Type B pancreatic cell (in vitro differentiated cells): ENCODE measurements around the gene CAND2. TPM values are rescaled to one million over a fixed set of nuclear protein-coding genes. Genes with fewer than 3 reads are reported as not detected.
"Not testable (repeated sequence)": the region's sequence is repeated elsewhere in the genome, so short reads cannot be mapped to it uniquely, and the experiment has no call there.

Experiments used
- DNase-seq: peaks from one replicate; pipeline ENCODE4 v3.0.0; 2021; ENCODE audit warnings: mixed read lengths; ENCODE audit not compliant: unreplicated experiment; ENCODE audit errors: extremely low spot score
- H3K27ac Mint-ChIP-seq: 2 replicates; pipeline ENCODE4 v1.8.0; 2021; ENCODE audit warnings: mild to moderate bottlenecking, mixed read lengths
- H3K27me3 Mint-ChIP-seq: 2 replicates; pipeline ENCODE4 v1.8.0; 2021; ENCODE audit warnings: mixed read lengths
- H3K36me3 Mint-ChIP-seq: 2 replicates; pipeline ENCODE4 v1.8.0; 2021; ENCODE audit warnings: mixed read lengths
- H3K4me1 Mint-ChIP-seq: one replicate; pipeline ENCODE4 v1.8.0; 2021; ENCODE audit warnings: mixed read lengths; ENCODE audit not compliant: unreplicated experiment
- H3K4me3 Mint-ChIP-seq: 2 replicates; pipeline ENCODE4 v1.8.0; 2021; ENCODE audit warnings: mild to moderate bottlenecking, mixed read lengths
- H3K9me3 Mint-ChIP-seq: 2 replicates; pipeline ENCODE4 v1.8.0; 2021; ENCODE audit warnings: mixed read lengths
- total RNA-seq: library from RNA; stranded (reverse); gene quantifications from 2 replicates; pipeline ENCODE4 v1.2.1, GENCODE V29; 2021; ENCODE audit warnings: low replicate concordance
- TF ChIP-seq, protein P1 (sequence below): fragments of 200-600 bp; sonication (generic); conservative IDR thresholded peaks from 2 replicates; pipeline ENCODE4 v1.5.0; 2021; ENCODE audit warnings: antibody characterized with exemption, mild to moderate bottlenecking

CAND2 gene
- total RNA-seq, 1 donor from 2014 or later = 11.1 TPM

- Mint-ChIP-seq H3K4me3 (peak overlapping the region; percentile 99), H3K27ac (peak overlapping the region; percentile 99), H3K9me3 (no peaks in the 10 kb centered on the region), H3K4me1 (peaks cover 36% of the 10 kb centered on the region), H3K36me3 (peaks cover 35% of the 10 kb centered on the region), H3K27me3 (no peaks in the 10 kb centered on the region)
- no peak for DNase-seq
- TF ChIP-seq, protein P1, sequence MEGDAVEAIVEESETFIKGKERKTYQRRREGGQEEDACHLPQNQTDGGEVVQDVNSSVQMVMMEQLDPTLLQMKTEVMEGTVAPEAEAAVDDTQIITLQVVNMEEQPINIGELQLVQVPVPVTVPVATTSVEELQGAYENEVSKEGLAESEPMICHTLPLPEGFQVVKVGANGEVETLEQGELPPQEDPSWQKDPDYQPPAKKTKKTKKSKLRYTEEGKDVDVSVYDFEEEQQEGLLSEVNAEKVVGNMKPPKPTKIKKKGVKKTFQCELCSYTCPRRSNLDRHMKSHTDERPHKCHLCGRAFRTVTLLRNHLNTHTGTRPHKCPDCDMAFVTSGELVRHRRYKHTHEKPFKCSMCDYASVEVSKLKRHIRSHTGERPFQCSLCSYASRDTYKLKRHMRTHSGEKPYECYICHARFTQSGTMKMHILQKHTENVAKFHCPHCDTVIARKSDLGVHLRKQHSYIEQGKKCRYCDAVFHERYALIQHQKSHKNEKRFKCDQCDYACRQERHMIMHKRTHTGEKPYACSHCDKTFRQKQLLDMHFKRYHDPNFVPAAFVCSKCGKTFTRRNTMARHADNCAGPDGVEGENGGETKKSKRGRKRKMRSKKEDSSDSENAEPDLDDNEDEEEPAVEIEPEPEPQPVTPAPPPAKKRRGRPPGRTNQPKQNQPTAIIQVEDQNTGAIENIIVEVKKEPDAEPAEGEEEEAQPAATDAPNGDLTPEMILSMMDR = no peak
These were observed 42.9 kb downstream of the CAND2 start for GRCh38 chr3:12839156-12839946.

DNA sequence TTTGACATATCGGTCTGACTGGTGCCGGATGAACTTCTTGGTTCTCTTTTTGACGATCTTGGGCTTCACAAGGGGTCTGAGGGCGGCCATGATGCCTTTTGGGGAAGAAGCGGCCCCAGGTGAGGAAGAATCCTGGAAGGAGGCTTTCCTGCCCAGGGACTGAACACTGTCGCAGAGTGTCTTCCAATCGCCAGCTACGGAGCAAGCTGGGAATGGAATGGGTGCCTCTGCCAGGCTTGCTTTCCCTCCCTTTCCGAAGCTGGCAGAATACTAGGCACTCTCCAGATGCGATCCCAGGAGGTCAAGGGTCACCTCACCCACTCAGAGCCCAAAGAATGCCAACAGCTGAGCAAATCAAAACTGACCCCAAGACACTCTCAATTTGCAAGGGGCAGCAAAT is 43.7 kb downstream of the CAND2 start:
- peaks cover 32% of the 10 kb centered on the region for H3K36me3 Mint-ChIP-seq
- not testable (repeated sequence) for DNase-seq, H3K27me3 Mint-ChIP-seq, H3K9me3 Mint-ChIP-seq
- H3K27ac Mint-ChIP-seq = peak overlapping the region; percentile 99
- peaks cover 36% of the 10 kb centered on the region for H3K4me1 Mint-ChIP-seq
- peak overlapping the region; percentile 99 for H3K4me3 Mint-ChIP-seq

DNA sequence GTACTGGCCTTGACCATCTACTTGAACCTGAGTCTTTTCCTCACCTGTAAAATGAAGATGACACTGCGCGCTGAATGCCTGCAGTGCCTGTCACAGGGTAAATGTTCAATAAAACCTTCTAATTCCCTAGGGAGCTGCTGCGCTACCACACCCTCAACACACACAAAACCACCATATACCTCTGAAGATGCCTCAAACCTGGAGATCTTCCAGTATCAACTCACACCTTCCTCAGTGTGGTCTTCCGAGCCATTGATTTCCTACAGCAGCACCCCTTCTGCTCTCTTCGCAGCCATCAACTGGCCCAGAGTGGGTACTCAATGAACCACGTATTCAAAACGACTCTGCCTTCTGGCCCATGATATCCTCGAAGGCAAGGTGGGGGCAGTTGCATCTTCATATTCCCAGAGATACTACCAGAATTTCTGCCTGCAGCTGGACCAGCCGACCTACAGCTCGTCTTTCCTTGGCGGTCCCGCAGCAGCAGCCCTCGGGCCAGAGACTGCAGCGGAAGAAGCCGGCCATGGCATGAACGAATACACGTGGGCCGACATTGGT is 44.2 kb downstream of the CAND2 start:
- Mint-ChIP-seq H3K27me3 (no peaks in the 10 kb centered on the region), H3K27ac (peak overlapping the region; percentile 99), H3K36me3 (peaks cover 32% of the 10 kb centered on the region), H3K4me3 (peak overlapping the region; percentile 99), H3K9me3 (no peaks in the 10 kb centered on the region), H3K4me1 (peaks cover 36% of the 10 kb centered on the region)
- TF ChIP-seq, protein P1 = no peak
- no peak for DNase-seq

DNA sequence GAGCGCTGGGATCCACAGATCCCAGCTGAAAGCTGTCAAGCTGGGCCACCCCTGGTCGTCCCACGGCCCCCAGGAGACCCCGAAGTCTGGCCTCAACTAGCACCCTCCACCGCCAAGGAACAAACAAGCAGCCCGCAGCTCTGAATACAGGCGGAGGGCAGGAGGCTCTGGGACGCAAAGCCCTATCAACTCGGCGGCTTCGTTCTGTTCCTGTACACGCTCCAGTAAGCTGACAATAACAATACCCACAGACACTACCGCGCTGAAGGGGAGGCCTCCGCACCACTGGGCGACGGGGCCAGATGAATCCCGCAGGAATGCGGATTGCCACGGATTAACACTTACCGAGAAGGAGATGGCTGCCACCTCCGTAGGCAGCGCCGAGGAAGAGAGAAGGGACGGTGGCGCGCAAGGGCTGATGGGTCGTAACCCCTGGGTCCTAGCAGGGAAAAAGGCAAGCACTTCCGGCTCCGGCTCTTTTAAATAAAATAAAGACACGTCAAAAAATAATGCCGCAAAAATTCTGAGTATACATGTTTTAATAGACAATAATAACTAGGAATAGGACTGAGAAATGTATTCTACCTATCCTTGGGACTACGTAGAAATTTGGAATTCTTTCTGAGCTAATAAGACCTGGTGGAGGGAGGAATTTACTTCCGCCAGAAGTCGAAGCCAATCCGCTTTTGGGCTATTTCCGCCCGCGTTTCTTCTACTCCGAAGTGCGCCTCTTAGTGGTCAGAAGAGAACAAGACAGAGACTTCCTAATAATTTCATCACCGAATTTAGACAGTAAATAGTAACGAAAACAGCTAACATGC is 44.9 kb downstream of the CAND2 start, which contains the start of gene RPL32:
RPL32 (minus strand) TSS at position 417 of the 821 bp plus-strand sequence. CDS start 1,328 bp downstream, outside the sequence.
- Mint-ChIP-seq H3K36me3 (peaks cover 32% of the 10 kb centered on the region), H3K4me3 (peak within 1 kb of the TSS; percentile 99), H3K4me1 (peaks cover 36% of the 10 kb centered on the region), H3K9me3 (no peaks in the 10 kb centered on the region), H3K27ac (peak within 1 kb of the TSS; percentile 99), H3K27me3 (no peaks in the 10 kb centered on the region)
- TF ChIP-seq, protein P1 = peak; percentile 92
- DNase-seq = peak; percentile 83

DNA sequence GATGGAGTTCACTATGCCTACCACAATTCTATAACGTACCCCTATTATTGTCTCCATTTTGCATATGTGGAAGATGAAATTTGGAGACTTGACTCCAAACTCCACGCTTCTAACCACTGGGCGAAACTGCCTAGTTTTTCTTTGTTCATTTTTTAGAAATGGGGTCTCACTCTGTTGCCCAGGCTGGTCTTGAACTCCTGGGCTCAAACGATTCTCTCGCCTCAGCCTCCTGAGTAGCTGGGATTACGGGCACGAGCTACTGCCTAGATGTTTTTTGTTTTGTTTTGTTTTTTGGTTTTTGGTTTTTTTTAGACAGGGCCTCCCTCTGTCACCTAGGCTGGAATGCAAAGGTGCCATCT is 45.5 kb downstream of the CAND2 start:
- Mint-ChIP-seq H3K36me3 (peaks cover 31% of the 10 kb centered on the region), H3K27ac (peak overlapping the region; percentile 99), H3K4me1 (peaks cover 35% of the 10 kb centered on the region), H3K9me3 (no peaks in the 10 kb centered on the region), H3K27me3 (no peaks in the 10 kb centered on the region), H3K4me3 (peak overlapping the region; percentile 99)
- TF ChIP-seq, protein P1 = peak; percentile 54
- DNase-seq = no peak
